ENCODE results near the gene NT5DC3.

DNA sequence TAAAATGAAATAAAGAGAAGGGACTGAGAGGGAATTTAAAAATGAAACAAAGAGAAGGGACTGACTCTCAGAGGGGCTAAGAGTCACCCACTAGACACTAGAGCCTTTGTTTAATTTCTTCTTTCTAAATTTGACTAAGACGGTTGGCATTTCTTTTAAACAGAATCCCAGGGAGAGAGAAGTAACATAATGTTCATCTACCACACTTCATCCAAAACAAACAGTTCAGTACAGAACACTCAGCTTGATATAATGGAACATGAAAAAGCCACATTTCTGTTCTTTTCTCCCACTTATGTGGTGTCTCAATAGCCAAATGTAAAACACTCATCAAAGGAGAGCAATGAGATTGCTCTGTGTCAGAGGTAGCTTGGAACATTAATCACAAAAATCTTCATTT lies 10.1 kb upstream of the NT5DC3 start:
- TF ChIP-seq PATZ1 (CRISPR knock-in tag; IDR thresholded peaks at IDR 0.05; ENCODE audit: borderline replicate concordance) (no peak), OSR1 (CRISPR knock-in tag; IDR thresholded peaks at IDR 0.05) (no peak), ZFP30 (CRISPR knock-in tag; IDR thresholded peaks at IDR 0.05) (no peak), RARB (CRISPR knock-in tag; IDR thresholded peaks at IDR 0.05) (no peak), ZNF8 (CRISPR knock-in tag; IDR thresholded peaks at IDR 0.05) (no peak), TOX (CRISPR knock-in tag; IDR thresholded peaks at IDR 0.05; ENCODE audit: borderline replicate concordance) (no peak), ARNTL (CRISPR knock-in tag; IDR thresholded peaks at IDR 0.05; ENCODE audit: borderline replicate concordance, low read depth) (no peak), ZNF565 (CRISPR knock-in tag; conservative IDR thresholded peaks at IDR 0.05; ENCODE audit: low read depth) (no peak), TCF4 (CRISPR knock-in tag; IDR thresholded peaks at IDR 0.05; ENCODE audit: borderline replicate concordance) (no peak), ZFP3 (CRISPR knock-in tag; IDR thresholded peaks at IDR 0.05) (no peak), GLIS3 (CRISPR knock-in tag; IDR thresholded peaks at IDR 0.05) (no peak), TSHZ2 (CRISPR knock-in tag; IDR thresholded peaks at IDR 0.05) (no peak)
- TF ChIP-seq, protein P1, sequence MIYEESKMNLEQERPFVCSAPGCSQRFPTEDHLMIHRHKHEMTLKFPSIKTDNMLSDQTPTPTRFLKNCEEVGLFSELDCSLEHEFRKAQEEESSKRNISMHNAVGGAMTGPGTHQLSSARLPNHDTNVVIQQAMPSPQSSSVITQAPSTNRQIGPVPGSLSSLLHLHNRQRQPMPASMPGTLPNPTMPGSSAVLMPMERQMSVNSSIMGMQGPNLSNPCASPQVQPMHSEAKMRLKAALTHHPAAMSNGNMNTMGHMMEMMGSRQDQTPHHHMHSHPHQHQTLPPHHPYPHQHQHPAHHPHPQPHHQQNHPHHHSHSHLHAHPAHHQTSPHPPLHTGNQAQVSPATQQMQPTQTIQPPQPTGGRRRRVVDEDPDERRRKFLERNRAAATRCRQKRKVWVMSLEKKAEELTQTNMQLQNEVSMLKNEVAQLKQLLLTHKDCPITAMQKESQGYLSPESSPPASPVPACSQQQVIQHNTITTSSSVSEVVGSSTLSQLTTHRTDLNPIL (CRISPR knock-in tag; IDR thresholded peaks at IDR 0.05; ENCODE audit: low read depth), result no peak
- TF ChIP-seq, protein P2, sequence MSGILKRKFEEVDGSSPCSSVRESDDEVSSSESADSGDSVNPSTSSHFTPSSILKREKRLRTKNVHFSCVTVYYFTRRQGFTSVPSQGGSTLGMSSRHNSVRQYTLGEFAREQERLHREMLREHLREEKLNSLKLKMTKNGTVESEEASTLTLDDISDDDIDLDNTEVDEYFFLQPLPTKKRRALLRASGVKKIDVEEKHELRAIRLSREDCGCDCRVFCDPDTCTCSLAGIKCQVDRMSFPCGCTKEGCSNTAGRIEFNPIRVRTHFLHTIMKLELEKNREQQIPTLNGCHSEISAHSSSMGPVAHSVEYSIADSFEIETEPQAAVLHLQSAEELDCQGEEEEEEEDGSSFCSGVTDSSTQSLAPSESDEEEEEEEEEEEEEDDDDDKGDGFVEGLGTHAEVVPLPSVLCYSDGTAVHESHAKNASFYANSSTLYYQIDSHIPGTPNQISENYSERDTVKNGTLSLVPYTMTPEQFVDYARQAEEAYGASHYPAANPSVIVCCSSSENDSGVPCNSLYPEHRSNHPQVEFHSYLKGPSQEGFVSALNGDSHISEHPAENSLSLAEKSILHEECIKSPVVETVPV (CRISPR knock-in tag; IDR thresholded peaks at IDR 0.05), result no peak

Data from SK-N-SH treated with all-trans-retinoic acid at 6 μM for 48 hours (cell line).